MCF 10A (cell line): ENCODE data around the gene PPP2R3A. TPM values are rescaled to one million over a fixed set of nuclear protein-coding genes. Genes with fewer than 3 reads are reported as not detected.

ENCODE experiments used
- BruUV-seq: library from RNA; stranded (reverse); fragments of 400-500 nt; replicated peaks from 2 replicates; lab custom pipeline; 2021; lab: Mats Ljungman, UMichigan
- CTCF ChIA-PET: fragments of 300-600 bp; sonication (Branson Sonifier 250); formaldehyde crosslinking; extraction: SDS; loops from one replicate; lab custom pipeline; 2021; ENCODE audit warnings: antibody characterized with exemption, inconsistent platforms; lab: Yijun Ruan, JAX
- POLR2A ChIA-PET: fragments of 300-600, 350-650 bp; sonication (Branson Sonifier 250); formaldehyde crosslinking; extraction: SDS; loops from one replicate; lab custom pipeline; 2020; ENCODE audit warnings: antibody characterized with exemption, inconsistent platforms; lab: Yijun Ruan, JAX
- DNase-seq: peaks from one replicate; pipeline ENCODE4 v3.0.0-alpha.2; 2018; ENCODE audit not compliant: unreplicated experiment
- H3K27ac Mint-ChIP-seq: one replicate; pipeline ENCODE4 v1.8.0; 2022; ENCODE audit warnings: mild to moderate bottlenecking, low read depth, mixed read lengths; ENCODE audit not compliant: unreplicated experiment
- H3K27me3 Mint-ChIP-seq: one replicate; pipeline ENCODE4 v1.8.0; 2022; ENCODE audit warnings: mixed read lengths; ENCODE audit not compliant: insufficient read depth, unreplicated experiment
- H3K36me3 Mint-ChIP-seq: one replicate; pipeline ENCODE4 v1.8.0; 2022; ENCODE audit warnings: mild to moderate bottlenecking, moderate library complexity, mixed read lengths; ENCODE audit not compliant: insufficient read depth, unreplicated experiment
- H3K4me1 Mint-ChIP-seq: one replicate; pipeline ENCODE4 v1.8.0; 2022; ENCODE audit warnings: mixed read lengths; ENCODE audit not compliant: insufficient read depth, unreplicated experiment
- H3K4me3 Mint-ChIP-seq: one replicate; pipeline ENCODE4 v1.8.0; 2022; ENCODE audit warnings: mild to moderate bottlenecking, moderate library complexity, mixed read lengths; ENCODE audit not compliant: unreplicated experiment
- H3K9me3 Mint-ChIP-seq: one replicate; pipeline ENCODE4 v1.8.0; 2022; ENCODE audit warnings: mixed read lengths; ENCODE audit not compliant: unreplicated experiment
- intact Hi-C: fragments of 100-400 bp; cut with micrococcal nuclease; formaldehyde crosslinking; loops from 2 replicates; pipeline ENCODE4 v1.14.1; 2022
- total RNA-seq: library from RNA; stranded (reverse); gene quantifications from 2 replicates; pipeline ENCODE4 v1.2.3, GENCODE V29; 2022
- TF ChIP-seq, protein P1 (sequence below): fragments of 200-600 bp; IDR thresholded peaks from one replicate; pipeline ENCODE4 v1.8.0; 2022; ENCODE audit warnings: antibody characterized with exemption, mild to moderate bottlenecking; ENCODE audit not compliant: unreplicated experiment

PPP2R3A gene
- total RNA-seq, 1 experiment from 2014 or later = 7.5 TPM

DNA sequence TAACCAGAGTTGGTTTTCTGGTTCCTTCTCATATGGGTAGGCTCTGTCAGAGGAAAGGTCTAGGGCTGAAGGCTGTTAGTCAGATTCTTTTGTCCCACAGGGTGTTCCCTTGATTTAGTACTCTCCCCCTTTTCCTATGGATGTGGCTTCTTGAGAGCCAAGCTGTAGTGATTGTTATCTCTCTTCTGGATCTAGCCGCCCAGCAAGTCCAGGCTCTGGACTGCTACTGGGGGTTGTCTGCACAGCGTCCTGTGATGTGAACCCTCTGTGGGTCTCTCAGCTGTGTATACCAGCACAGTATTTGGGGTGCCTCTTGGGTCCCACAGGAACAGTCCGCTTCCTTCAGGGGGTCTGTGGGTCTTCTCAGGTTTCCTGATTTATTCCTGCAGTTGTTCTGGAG is 70.8 kb downstream of the PPP2R3A start:
- Mint-ChIP-seq H3K36me3 (peaks cover 30% of the 10 kb centered on the region), H3K4me3 (no peak overlapping the region), H3K9me3 (peaks cover 9% of the 10 kb centered on the region), H3K27ac (no peak overlapping the region), H3K27me3 (no peaks in the 10 kb centered on the region), H3K4me1 (no peaks in the 10 kb centered on the region)
- intact Hi-C loops = no loop called here
- DNase-seq = no peak
- ChIA-PET POLR2A (no interaction called here), CTCF (interaction anchor here (0.9 to 17.1 kb wide), 3 partner anchors 38 to 131 kb away, joined by 3 to 447 read pairs (median 11); no protein-coding TSS in a partner anchor)
- TF ChIP-seq, protein P1, sequence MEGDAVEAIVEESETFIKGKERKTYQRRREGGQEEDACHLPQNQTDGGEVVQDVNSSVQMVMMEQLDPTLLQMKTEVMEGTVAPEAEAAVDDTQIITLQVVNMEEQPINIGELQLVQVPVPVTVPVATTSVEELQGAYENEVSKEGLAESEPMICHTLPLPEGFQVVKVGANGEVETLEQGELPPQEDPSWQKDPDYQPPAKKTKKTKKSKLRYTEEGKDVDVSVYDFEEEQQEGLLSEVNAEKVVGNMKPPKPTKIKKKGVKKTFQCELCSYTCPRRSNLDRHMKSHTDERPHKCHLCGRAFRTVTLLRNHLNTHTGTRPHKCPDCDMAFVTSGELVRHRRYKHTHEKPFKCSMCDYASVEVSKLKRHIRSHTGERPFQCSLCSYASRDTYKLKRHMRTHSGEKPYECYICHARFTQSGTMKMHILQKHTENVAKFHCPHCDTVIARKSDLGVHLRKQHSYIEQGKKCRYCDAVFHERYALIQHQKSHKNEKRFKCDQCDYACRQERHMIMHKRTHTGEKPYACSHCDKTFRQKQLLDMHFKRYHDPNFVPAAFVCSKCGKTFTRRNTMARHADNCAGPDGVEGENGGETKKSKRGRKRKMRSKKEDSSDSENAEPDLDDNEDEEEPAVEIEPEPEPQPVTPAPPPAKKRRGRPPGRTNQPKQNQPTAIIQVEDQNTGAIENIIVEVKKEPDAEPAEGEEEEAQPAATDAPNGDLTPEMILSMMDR = no peak
- no TSS peak for BruUV-seq

- POLR2A ChIA-PET = no interaction called here
- Mint-ChIP-seq H3K4me3 (no peak overlapping the region), H3K4me1 (no peaks in the 10 kb centered on the region), H3K9me3 (no peaks in the 10 kb centered on the region), H3K27me3 (no peaks in the 10 kb centered on the region), H3K27ac (no peak overlapping the region), H3K36me3 (peaks cover 19% of the 10 kb centered on the region)
- intact Hi-C loops = no loop called here
- DNase-seq = no peak
- TF ChIP-seq, protein P1 = no peak
- CTCF ChIA-PET = interaction anchor here (1.1 to 17.1 kb wide), 2 partner anchors 16 to 120 kb away, joined by 4 to 447 read pairs; no protein-coding TSS in a partner anchor
- BruUV-seq = no TSS peak
These were observed 73.1 kb downstream of the PPP2R3A start for GRCh38 chr3:136038668-136039067.

DNA sequence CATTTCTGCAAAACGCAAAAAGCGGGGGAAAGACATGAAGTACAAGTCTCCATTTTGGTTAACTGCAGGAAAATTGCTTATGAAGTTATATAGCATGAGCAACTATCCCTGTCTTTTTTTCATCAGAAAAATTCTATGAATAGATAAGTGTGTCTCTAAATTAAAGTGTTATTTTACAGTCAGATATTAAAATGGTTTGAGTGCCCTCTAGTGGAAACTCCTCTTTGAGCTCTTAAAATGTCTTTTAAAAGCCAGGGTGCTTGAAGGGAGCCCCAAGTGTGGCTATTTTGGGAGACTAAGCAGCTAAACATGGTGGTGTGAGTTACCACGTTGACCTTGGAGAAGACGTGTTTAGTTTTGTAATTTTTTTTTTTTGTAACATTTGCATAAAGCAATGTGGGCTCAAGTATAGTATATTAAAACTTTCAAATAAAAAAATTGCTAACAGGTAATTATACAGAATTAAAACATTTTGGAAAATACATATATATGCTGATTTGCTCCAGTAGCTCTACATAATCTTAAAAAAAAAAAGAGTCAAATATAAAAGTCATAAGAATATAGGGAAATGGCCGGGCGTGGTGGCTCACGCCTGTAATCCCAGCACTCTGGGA is 77.2 kb downstream of the PPP2R3A start:
- Mint-ChIP-seq H3K36me3 (peaks cover 33% of the 10 kb centered on the region), H3K4me1 (no peaks in the 10 kb centered on the region), H3K27me3 (no peaks in the 10 kb centered on the region), H3K9me3 (no peaks in the 10 kb centered on the region), H3K4me3 (no peak overlapping the region), H3K27ac (no peak overlapping the region)
- POLR2A ChIA-PET = interaction anchor here (0.6 to 3.2 kb wide), 9 partner anchors 61 to 1445 kb away, joined by 3 to 15 read pairs (median 5); no protein-coding TSS in a partner anchor
- CTCF ChIA-PET = interaction anchor here (0.5 to 17.1 kb wide), 60 partner anchors 8 to 1850 kb away, joined by 3 to 447 read pairs (median 4); no protein-coding TSS in a partner anchor
- TF ChIP-seq, protein P1 = peak; percentile 61
- peak; percentile 65 for DNase-seq
- intact Hi-C loops = loop anchor here (1.0 to 10.0 kb wide), 3 partner anchors 76 to 1248 kb away; partner anchors contain the start of gene EPHB1
- no TSS peak for BruUV-seq

GRCh38 chr3:136044980-136045745 is 79.6 kb downstream of the PPP2R3A start:
- CTCF ChIA-PET = interaction anchor here (0.6 to 17.1 kb wide), 11 partner anchors 9 to 1251 kb away, joined by 3 to 447 read pairs (median 4); partner anchors contain the start of gene EPHB1
- no peak overlapping the region for H3K4me3 Mint-ChIP-seq
- DNase-seq = no peak
- intact Hi-C loops = loop anchor here (10.0 kb wide), 1 partner anchor 1250 kb away; the partner anchor contains the start of gene EPHB1
- POLR2A ChIA-PET = interaction anchor here (1.1 to 1.5 kb wide), 2 partner anchors 114 to 122 kb away, joined by 3 to 4 read pairs; no protein-coding TSS in a partner anchor
- H3K9me3 Mint-ChIP-seq = no peaks in the 10 kb centered on the region
- no peaks in the 10 kb centered on the region for H3K27me3 Mint-ChIP-seq
- TF ChIP-seq, protein P1 = no peak
- BruUV-seq = no TSS peak
- H3K36me3 Mint-ChIP-seq = peaks cover 33% of the 10 kb centered on the region
- H3K27ac Mint-ChIP-seq = no peak overlapping the region
- H3K4me1 Mint-ChIP-seq = no peaks in the 10 kb centered on the region
